Loucy (cell line): ENCODE measurements around the gene ANKRD36C.
"Not testable (repeated sequence)": the region's sequence is repeated elsewhere in the genome, so short reads cannot be mapped to it uniquely, and the experiment has no call there.

Source experiments
- CTCF ChIP-seq: fragments of 200-600 bp; sonication (generic); conservative IDR thresholded peaks from 2 replicates; pipeline ENCODE4 v1.5.1; 2014; ENCODE audit warnings: mild to moderate bottlenecking, antibody characterized with exemption, low read length
- EZH2phosphoT487 ChIP-seq: fragments of 200-600 bp; IDR thresholded peaks from 2 replicates; pipeline ENCODE4 v1.6.1; 2018; ENCODE audit warnings: antibody characterized with exemption, mild to moderate bottlenecking, moderate library complexity, borderline replicate concordance

GRCh38 chr2:96033997-96034396, 42.4 kb upstream of the ANKRD36C start:
- TF ChIP-seq CTCF, EZH2phosphoT487: not testable (repeated sequence)
